OCI-LY1 (cell line): ENCODE measurements around the gene MT1E.

Experiments used
- EZH2 ChIP-seq: fragments of 200-600 bp; sonication (generic), shearing (Covaris generic); IDR thresholded peaks from 2 replicates; pipeline ENCODE4 v1.8.0; 2017; ENCODE audit warnings: borderline replicate concordance, mixed run types, mild to moderate bottlenecking, antibody characterized with exemption, low read length, moderate library complexity, mixed read lengths
- TF ChIP-seq, protein P1 (sequence below): fragments of 200-600 bp; sonication (generic), shearing (Covaris generic); IDR thresholded peaks from 2 replicates; pipeline ENCODE4 v1.5.1; 2017; ENCODE audit warnings: mild to moderate bottlenecking, antibody characterized with exemption, low read length, moderate library complexity, mixed read lengths

DNA sequence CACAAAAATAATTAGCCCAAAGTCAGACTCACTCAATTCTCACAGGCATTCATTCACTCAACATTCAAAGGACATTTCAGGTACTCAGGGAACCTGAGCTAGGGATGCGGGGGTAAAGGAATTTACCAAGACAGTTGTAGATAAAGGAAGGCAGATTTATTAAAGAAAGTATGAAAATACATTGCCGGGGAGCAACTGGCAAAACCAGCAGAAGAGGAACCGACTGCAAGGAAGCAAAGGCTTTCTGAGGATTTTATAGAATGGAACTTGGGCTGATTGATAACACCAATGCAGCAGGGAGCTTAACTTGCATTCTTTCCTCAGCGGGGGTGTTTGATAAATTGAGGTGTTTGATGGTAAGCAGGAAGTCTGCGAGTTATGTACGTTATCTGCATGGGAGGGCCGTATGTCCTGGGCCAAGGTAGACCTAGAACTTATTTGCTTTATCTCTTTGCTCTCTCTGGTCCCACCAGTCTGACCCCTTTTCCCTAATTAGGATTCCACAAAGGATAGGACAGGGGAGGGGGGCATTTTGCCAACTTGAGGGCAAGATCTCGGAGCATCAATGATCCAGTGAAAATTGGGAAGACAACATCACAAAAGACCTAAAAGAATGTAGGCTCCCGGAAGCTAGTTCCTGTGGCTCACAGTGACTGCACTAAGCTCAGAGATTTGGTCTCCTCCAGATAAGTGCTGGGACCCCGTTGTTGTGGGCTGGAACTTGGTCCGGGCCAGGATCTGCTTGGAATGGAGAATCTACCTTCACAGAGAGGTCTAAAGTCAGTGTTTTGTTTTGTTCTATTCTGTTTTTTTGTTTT is 42.0 kb upstream of the MT1E start:
- TF ChIP-seq, protein P1, sequence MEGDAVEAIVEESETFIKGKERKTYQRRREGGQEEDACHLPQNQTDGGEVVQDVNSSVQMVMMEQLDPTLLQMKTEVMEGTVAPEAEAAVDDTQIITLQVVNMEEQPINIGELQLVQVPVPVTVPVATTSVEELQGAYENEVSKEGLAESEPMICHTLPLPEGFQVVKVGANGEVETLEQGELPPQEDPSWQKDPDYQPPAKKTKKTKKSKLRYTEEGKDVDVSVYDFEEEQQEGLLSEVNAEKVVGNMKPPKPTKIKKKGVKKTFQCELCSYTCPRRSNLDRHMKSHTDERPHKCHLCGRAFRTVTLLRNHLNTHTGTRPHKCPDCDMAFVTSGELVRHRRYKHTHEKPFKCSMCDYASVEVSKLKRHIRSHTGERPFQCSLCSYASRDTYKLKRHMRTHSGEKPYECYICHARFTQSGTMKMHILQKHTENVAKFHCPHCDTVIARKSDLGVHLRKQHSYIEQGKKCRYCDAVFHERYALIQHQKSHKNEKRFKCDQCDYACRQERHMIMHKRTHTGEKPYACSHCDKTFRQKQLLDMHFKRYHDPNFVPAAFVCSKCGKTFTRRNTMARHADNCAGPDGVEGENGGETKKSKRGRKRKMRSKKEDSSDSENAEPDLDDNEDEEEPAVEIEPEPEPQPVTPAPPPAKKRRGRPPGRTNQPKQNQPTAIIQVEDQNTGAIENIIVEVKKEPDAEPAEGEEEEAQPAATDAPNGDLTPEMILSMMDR: no peak
- TF ChIP-seq EZH2: no peak
